ENCODE results near the gene CFAP46. TPM values are rescaled to one million over a fixed set of nuclear protein-coding genes. Genes with fewer than 3 reads are reported as not detected.
"Not testable (repeated sequence)": the region's sequence is repeated elsewhere in the genome, so short reads cannot be mapped to it uniquely, and the experiment has no call there.

CFAP46 gene
- polyA plus RNA-seq, 3 donors, result 0.07 TPM; not detected in 2

DNA sequence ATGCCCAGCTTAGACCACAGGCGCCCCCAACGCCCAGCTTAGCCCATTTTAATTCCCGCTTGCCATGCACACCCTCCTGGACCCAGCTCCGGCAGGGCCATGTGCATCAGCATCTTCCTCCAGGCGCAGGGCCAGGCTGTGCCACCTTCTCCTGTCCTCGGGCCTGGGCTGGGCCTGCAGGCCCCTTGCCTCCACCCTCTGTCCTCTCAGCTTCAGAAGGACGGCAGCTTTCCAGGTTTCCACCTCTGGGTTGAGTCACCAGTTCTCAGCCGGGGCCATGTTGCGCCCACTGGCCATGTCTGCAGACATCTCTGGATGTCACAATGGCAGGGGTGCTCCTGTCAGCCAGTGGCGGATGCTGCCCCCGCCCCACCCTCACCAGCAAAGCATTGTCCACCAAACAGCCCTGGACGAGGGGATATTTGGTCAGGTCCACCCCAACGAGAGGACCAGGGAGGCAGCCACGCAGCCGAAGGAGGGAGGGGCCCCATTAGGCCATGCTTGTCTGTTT lies 97.3 kb downstream of the CFAP46 start:
- Mint-ChIP-seq H3K4me1 (peaks cover 4% of the 10 kb centered on the region), H3K36me3 (no peaks in the 10 kb centered on the region), H3K27me3 (ENCODE audit: low read depth in 3 of 3) (peaks cover 10 to 19% (median 15%) of the 10 kb centered on the region in 3 donors), H3K27ac (no peak overlapping the region), H3K9me3 (peaks cover 14 to 22% (median 19%) of the 10 kb centered on the region in 7 donors), H3K4me3 (no peak overlapping the region)
- Histone ChIP-seq H3K4me3 (replicated peaks in 1 of 3; ENCODE audit: low read depth in 2 of 3, low read length in 3 of 3) (no peak overlapping the region), H4K20me1 (ENCODE audit: insufficient read depth, low read length) (no peaks in the 10 kb centered on the region), H3K27me3 (ENCODE audit: control insufficient read depth in 2 of 2, insufficient read depth in 2 of 2, low read length in 2 of 2) (no peaks in the 10 kb centered on the region), H3K9me3 (replicated peaks in 1 of 2; ENCODE audit: control insufficient read depth in 1 of 2, insufficient read depth in 1 of 2, low read length in 2 of 2) (peaks cover 14 to 23% of the 10 kb centered on the region in 2 donors), H3K27ac (ENCODE audit: low read depth in 1 of 2, low read length in 2 of 2) (no peak overlapping the region), H3K79me2 (ENCODE audit: insufficient read depth, low read length) (no peaks in the 10 kb centered on the region), H3K4me2 (replicated peaks; ENCODE audit: extremely low read depth, low read length, poor library complexity, severe bottlenecking) (no peak overlapping the region), H3K9ac (ENCODE audit: insufficient read depth, low read length, poor library complexity, severe bottlenecking) (no peak overlapping the region), H2AFZ (ENCODE audit: insufficient read depth, low read depth, low read length, poor library complexity, severe bottlenecking) (no peak overlapping the region), H3K4me1 (ENCODE audit: control insufficient read depth in 1 of 2, insufficient read depth in 2 of 2, low read length in 2 of 2) (no peaks in the 10 kb centered on the region), H3K36me3 (replicated peaks in 1 of 2; ENCODE audit: control insufficient read depth in 1 of 2, insufficient read depth in 2 of 2, low read length in 2 of 2) (no peaks in the 10 kb centered on the region)
- DNase-seq, result no peak
- intact Hi-C loops (cut with micrococcal nuclease), result no loop called here
- 90% methylated on average over 15 of the region's 15 CpGs for WGBS (ENCODE audit: insufficient coverage)
- TF ChIP-seq, protein P1, sequence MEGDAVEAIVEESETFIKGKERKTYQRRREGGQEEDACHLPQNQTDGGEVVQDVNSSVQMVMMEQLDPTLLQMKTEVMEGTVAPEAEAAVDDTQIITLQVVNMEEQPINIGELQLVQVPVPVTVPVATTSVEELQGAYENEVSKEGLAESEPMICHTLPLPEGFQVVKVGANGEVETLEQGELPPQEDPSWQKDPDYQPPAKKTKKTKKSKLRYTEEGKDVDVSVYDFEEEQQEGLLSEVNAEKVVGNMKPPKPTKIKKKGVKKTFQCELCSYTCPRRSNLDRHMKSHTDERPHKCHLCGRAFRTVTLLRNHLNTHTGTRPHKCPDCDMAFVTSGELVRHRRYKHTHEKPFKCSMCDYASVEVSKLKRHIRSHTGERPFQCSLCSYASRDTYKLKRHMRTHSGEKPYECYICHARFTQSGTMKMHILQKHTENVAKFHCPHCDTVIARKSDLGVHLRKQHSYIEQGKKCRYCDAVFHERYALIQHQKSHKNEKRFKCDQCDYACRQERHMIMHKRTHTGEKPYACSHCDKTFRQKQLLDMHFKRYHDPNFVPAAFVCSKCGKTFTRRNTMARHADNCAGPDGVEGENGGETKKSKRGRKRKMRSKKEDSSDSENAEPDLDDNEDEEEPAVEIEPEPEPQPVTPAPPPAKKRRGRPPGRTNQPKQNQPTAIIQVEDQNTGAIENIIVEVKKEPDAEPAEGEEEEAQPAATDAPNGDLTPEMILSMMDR (IDR thresholded peaks at IDR 0.05), result no peak

DNA sequence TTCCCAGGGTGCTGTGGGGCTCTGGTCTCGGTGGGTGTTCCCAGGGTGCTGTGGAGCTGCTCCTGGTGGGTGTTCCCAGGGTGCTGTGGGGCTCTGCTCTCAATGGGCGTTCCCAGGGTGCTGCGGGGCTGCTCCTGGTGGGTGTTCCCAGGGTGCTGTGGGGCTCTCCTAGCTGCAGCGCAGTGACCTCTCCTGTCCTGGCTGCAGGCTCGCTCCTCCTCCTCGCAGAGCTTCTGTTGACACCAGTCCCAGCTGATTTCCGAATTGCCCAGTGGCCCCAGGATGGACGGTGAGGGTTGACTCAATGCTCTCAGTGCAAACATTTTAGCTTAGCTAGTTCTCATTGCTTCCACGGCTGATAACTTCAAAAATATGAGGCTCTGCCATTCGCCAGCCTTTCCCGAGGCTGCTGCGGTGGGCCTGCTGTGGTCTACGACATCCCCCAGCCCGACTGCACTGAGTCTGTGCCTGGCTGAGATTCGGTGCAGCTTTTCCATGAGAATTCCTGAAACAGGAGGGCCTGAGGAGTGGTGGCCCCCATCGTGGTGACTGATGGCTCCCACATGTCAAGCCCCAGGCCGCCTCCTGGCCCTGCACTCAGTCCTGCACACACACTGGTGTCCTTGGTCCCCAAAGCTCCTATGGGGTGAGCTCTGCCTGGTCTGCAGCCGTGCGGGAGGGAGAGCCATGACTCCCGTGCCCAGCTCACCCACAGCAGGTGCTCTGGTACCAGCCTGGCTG lies 98.1 kb downstream of the CFAP46 start:
- no peaks in the 10 kb centered on the region for H3K79me2 ChIP-seq (ENCODE audit: insufficient read depth, low read length)
- Mint-ChIP-seq H3K9me3 (peaks cover 14 to 22% (median 19%) of the 10 kb centered on the region in 7 donors), H3K27me3 (ENCODE audit: low read depth in 3 of 3) (peaks cover 8 to 18% (median 15%) of the 10 kb centered on the region in 3 donors), H3K27ac (no peak overlapping the region), H3K36me3 (no peaks in the 10 kb centered on the region), H3K4me3 (no peak overlapping the region), H3K4me1 (peaks cover 4% of the 10 kb centered on the region)
- WGBS (ENCODE audit: insufficient coverage), result 92% methylated on average over 20 of the region's 20 CpGs
- no peaks in the 10 kb centered on the region for H4K20me1 ChIP-seq (ENCODE audit: insufficient read depth, low read length)
- no peak overlapping the region for H3K4me2 ChIP-seq (replicated peaks; ENCODE audit: extremely low read depth, low read length, poor library complexity, severe bottlenecking)
- intact Hi-C loops (cut with micrococcal nuclease), result no loop called here
- no peak overlapping the region for H2AFZ ChIP-seq (ENCODE audit: insufficient read depth, low read depth, low read length, poor library complexity, severe bottlenecking)
- H3K27me3 ChIP-seq (ENCODE audit: control insufficient read depth in 2 of 2, insufficient read depth in 2 of 2, low read length in 2 of 2), result no peaks in the 10 kb centered on the region
- no peak overlapping the region for H3K27ac ChIP-seq (ENCODE audit: low read depth in 1 of 2, low read length in 2 of 2)
- no peaks in the 10 kb centered on the region for H3K36me3 ChIP-seq (replicated peaks in 1 of 2; ENCODE audit: control insufficient read depth in 1 of 2, insufficient read depth in 2 of 2, low read length in 2 of 2)
- H3K9me3 ChIP-seq (replicated peaks in 1 of 2; ENCODE audit: control insufficient read depth in 1 of 2, insufficient read depth in 1 of 2, low read length in 2 of 2), result peaks cover 14 to 23% of the 10 kb centered on the region in 2 donors
- no peak overlapping the region for H3K4me3 ChIP-seq (replicated peaks in 1 of 3; ENCODE audit: low read depth in 2 of 3, low read length in 3 of 3)
- H3K9ac ChIP-seq (ENCODE audit: insufficient read depth, low read length, poor library complexity, severe bottlenecking), result no peak overlapping the region
- TF ChIP-seq, protein P1 (IDR thresholded peaks at IDR 0.05), result no peak
- no peaks in the 10 kb centered on the region for H3K4me1 ChIP-seq (ENCODE audit: control insufficient read depth in 1 of 2, insufficient read depth in 2 of 2, low read length in 2 of 2)
- no peak for DNase-seq

DNA sequence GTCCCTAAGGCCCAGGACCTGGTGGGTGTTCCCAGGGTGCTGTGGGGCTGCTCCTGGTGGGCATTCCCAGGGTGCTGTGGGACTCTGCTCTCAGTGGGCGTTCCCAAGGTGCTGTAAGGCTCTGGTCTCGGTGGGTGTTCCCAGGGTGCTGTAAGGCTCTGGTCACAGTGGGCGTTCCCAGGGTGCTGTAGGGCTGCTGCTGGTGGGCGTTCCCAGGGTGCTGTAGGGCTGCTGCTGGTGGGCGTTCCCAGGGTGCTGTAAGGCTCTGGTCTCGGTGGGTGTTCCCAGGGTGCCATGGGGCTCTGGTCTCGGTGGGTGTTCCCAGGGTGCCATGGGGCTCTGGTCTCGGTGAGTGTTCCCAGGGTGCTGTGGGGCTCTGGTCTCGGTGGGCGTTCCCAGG lies 99.1 kb downstream of the CFAP46 start:
- Mint-ChIP-seq H3K27me3 (ENCODE audit: low read depth in 3 of 3) (peaks cover 8 to 14% (median 12%) of the 10 kb centered on the region in 3 donors), H3K9me3 (peaks cover 14 to 22% (median 19%) of the 10 kb centered on the region in 7 donors)
- H3K4me3 Mint-ChIP-seq; H3K4me3 ChIP-seq (replicated peaks in 1 of 3; ENCODE audit: low read depth in 2 of 3, low read length in 3 of 3); H3K27ac ChIP-seq (ENCODE audit: low read depth in 1 of 2, low read length in 2 of 2); intact Hi-C loops (cut with micrococcal nuclease); H3K4me2 ChIP-seq (replicated peaks; ENCODE audit: extremely low read depth, low read length, poor library complexity, severe bottlenecking); H3K4me1 ChIP-seq (ENCODE audit: control insufficient read depth in 1 of 2, insufficient read depth in 2 of 2, low read length in 2 of 2); H3K36me3 Mint-ChIP-seq; H3K27me3 ChIP-seq (ENCODE audit: control insufficient read depth in 2 of 2, insufficient read depth in 2 of 2, low read length in 2 of 2); DNase-seq; H2AFZ ChIP-seq (ENCODE audit: insufficient read depth, low read depth, low read length, poor library complexity, severe bottlenecking); H3K27ac Mint-ChIP-seq; H3K4me1 Mint-ChIP-seq; H3K79me2 ChIP-seq (ENCODE audit: insufficient read depth, low read length); H4K20me1 ChIP-seq (ENCODE audit: insufficient read depth, low read length); H3K36me3 ChIP-seq (replicated peaks in 1 of 2; ENCODE audit: control insufficient read depth in 1 of 2, insufficient read depth in 2 of 2, low read length in 2 of 2); H3K9ac ChIP-seq (ENCODE audit: insufficient read depth, low read length, poor library complexity, severe bottlenecking): not testable (repeated sequence)
- H3K9me3 ChIP-seq (replicated peaks in 1 of 2; ENCODE audit: control insufficient read depth in 1 of 2, insufficient read depth in 1 of 2, low read length in 2 of 2), result peaks cover 14 to 23% of the 10 kb centered on the region in 2 donors
- WGBS (ENCODE audit: insufficient coverage), result 99% methylated on average over 6 of the region's 10 CpGs

Data from CD14-positive monocyte (primary cell).